ENCODE results near the gene ADH5.
"Not testable (repeated sequence)": the region's sequence is repeated elsewhere in the genome, so short reads cannot be mapped to it uniquely, and the experiment has no call there.

Gene ADH5

DNA sequence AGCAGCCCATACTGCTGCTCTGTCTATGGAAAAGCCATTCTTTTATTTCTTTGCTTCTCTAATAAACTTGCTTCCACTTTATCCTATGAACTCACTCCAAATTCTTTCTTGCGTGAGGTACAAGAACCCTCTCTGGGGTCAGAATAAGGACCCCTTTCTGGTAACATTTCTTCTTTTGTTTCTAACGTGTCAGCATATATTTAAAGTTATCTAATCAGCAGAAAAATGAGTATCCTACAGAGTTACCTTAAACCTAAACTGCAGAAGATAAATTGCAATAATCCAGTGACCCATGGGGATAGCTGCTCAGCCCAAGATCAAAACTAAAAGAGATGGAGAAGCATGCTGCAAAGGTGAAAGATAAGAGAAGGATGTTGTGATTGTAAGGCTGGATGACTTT is 4.0 kb downstream of the ADH5 start:
- no peak overlapping the region for H3K4me3 ChIP-seq (ENCODE audit: low read depth, low read length)
- in situ Hi-C loops (cut with HindIII; ENCODE audit: low sequenced_read_pairs) = no loop called here
- no peak for DNase-seq (ENCODE audit: low read depth, low spot score)
- TF ChIP-seq, protein P1, sequence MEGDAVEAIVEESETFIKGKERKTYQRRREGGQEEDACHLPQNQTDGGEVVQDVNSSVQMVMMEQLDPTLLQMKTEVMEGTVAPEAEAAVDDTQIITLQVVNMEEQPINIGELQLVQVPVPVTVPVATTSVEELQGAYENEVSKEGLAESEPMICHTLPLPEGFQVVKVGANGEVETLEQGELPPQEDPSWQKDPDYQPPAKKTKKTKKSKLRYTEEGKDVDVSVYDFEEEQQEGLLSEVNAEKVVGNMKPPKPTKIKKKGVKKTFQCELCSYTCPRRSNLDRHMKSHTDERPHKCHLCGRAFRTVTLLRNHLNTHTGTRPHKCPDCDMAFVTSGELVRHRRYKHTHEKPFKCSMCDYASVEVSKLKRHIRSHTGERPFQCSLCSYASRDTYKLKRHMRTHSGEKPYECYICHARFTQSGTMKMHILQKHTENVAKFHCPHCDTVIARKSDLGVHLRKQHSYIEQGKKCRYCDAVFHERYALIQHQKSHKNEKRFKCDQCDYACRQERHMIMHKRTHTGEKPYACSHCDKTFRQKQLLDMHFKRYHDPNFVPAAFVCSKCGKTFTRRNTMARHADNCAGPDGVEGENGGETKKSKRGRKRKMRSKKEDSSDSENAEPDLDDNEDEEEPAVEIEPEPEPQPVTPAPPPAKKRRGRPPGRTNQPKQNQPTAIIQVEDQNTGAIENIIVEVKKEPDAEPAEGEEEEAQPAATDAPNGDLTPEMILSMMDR (IDR thresholded peaks at IDR 0.05; ENCODE audit: low read depth, low read length) = no peak

- H3K4me3 ChIP-seq (ENCODE audit: low read depth, low read length) = no peak overlapping the region
- TF ChIP-seq, protein P1 (IDR thresholded peaks at IDR 0.05; ENCODE audit: low read depth, low read length) = no peak
- in situ Hi-C loops (cut with HindIII; ENCODE audit: low sequenced_read_pairs) = no loop called here
- DNase-seq (ENCODE audit: low read depth, low spot score) = no peak
Observed at GRCh38 chr4:99082192-99082591, 6.4 kb downstream of the ADH5 start.

GRCh38 chr4:99080869-99081268 is 7.7 kb downstream of the ADH5 start:
- DNase-seq (ENCODE audit: low read depth, low spot score); H3K4me3 ChIP-seq (ENCODE audit: low read depth, low read length); in situ Hi-C loops (cut with HindIII; ENCODE audit: low sequenced_read_pairs): not testable (repeated sequence)

DNA sequence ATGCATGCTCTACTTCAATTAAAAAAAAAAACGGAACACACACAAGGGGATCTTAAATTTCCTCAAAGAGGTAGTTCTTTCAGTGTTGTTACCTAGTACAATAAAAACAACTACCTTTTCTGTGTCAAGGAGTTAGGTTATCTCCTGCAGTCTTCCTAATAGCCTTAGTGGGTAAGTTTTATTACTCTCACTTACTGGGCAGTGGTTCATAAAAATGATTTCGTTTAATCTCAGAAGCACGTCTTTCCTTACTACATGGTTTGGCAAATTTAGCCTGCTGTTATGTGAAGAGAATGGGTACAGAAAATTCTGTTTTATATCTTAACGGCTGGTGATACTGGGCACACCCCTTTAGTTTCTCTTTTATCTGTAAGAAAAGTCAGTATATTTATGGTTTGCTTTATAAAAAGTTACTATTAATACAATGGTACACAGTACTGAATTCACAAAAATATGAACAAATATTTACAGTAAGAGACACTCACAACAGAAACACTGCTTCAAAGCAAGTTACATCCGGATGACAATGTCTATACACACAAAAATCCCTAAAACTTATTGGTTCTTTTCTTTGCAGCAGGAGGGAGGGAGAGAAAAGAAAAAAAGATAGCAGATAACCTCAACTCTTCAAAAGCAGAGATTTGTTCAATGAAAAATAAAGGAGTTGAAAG is 8.8 kb downstream of the ADH5 start:
- in situ Hi-C loops (cut with HindIII; ENCODE audit: low sequenced_read_pairs) = no loop called here

GRCh38 chr4:99078931-99079624 is 9.5 kb downstream of the ADH5 start:
- TF ChIP-seq, protein P1 (IDR thresholded peaks at IDR 0.05; ENCODE audit: low read depth, low read length) = no peak
- in situ Hi-C loops (cut with HindIII; ENCODE audit: low sequenced_read_pairs) = no loop called here
- no peak overlapping the region for H3K4me3 ChIP-seq (ENCODE audit: low read depth, low read length)
- no peak for DNase-seq (ENCODE audit: low read depth, low spot score)

More for the DNA sequence above, 8.8 kb downstream of the ADH5 start:
- TF ChIP-seq, protein P1 (IDR thresholded peaks at IDR 0.05; ENCODE audit: low read depth, low read length) = no peak
- no peak overlapping the region for H3K4me3 ChIP-seq (ENCODE audit: low read depth, low read length)
- DNase-seq (ENCODE audit: low read depth, low spot score) = no peak

DNA sequence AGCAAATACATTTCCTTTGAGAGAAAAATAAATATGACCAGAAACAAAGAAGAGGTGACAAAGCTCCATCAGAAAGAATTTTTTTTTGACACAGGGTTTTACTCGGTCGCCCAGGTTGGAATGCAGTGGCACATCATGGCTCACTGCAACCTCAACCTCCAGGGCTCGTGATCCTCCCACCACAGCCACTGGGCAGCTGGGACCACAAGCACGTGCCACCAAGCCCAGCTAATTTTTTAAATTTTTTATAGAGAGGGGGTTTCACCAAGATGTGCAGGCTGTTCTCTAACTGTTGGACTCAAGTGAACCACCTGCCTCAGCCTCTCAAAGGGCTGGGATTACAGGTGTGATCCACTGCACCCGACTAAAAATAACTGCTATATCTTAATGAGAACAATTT is 10.3 kb downstream of the ADH5 start:
- no peak for DNase-seq (ENCODE audit: low read depth, low spot score)
- no peak overlapping the region for H3K4me3 ChIP-seq (ENCODE audit: low read depth, low read length)
- TF ChIP-seq, protein P1 (IDR thresholded peaks at IDR 0.05; ENCODE audit: low read depth, low read length) = no peak
- in situ Hi-C loops (cut with HindIII; ENCODE audit: low sequenced_read_pairs) = no loop called here

DNA sequence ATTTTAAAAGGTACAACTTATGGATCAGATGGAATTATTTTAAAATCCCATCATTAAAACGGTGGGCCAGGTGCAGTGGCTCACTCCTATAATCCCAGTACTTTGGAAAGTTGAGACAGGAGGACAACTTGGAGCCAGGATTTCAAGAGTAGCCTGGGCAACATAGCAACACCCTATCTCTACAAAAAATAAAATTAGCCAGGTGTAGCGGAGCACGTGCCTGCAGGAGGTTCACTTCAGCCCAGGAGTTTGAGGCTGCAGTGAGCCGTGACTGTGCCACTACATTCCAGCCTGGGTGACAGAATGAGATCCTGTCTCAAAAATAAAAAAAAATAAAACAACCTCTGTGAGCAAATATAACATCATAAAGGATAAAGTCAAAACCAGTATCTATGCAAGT is 11.4 kb downstream of the ADH5 start:
- no peak overlapping the region for H3K4me3 ChIP-seq (ENCODE audit: low read depth, low read length)
- TF ChIP-seq, protein P1 (IDR thresholded peaks at IDR 0.05; ENCODE audit: low read depth, low read length) = no peak
- DNase-seq (ENCODE audit: low read depth, low spot score) = no peak
- in situ Hi-C loops (cut with HindIII; ENCODE audit: low sequenced_read_pairs) = no loop called here
